Type B pancreatic cell (in vitro differentiated cells): ENCODE data around the gene PAX7. TPM values are rescaled to one million over a fixed set of nuclear protein-coding genes. Genes with fewer than 3 reads are reported as not detected.

Experiments used
- DNase-seq: peaks from one replicate; pipeline ENCODE4 v3.0.0; 2021; ENCODE audit warnings: mixed read lengths; ENCODE audit not compliant: unreplicated experiment; ENCODE audit errors: extremely low spot score
- H3K27ac Mint-ChIP-seq: 2 replicates; pipeline ENCODE4 v1.8.0; 2021; ENCODE audit warnings: mild to moderate bottlenecking, mixed read lengths
- H3K27me3 Mint-ChIP-seq: 2 replicates; pipeline ENCODE4 v1.8.0; 2021; ENCODE audit warnings: mixed read lengths
- H3K36me3 Mint-ChIP-seq: 2 replicates; pipeline ENCODE4 v1.8.0; 2021; ENCODE audit warnings: mixed read lengths
- H3K4me1 Mint-ChIP-seq: one replicate; pipeline ENCODE4 v1.8.0; 2021; ENCODE audit warnings: mixed read lengths; ENCODE audit not compliant: unreplicated experiment
- H3K4me3 Mint-ChIP-seq: 2 replicates; pipeline ENCODE4 v1.8.0; 2021; ENCODE audit warnings: mild to moderate bottlenecking, mixed read lengths
- H3K9me3 Mint-ChIP-seq: 2 replicates; pipeline ENCODE4 v1.8.0; 2021; ENCODE audit warnings: mixed read lengths
- CTCF ChIP-seq: fragments of 200-600 bp; sonication (generic); conservative IDR thresholded peaks from 2 replicates; pipeline ENCODE4 v1.5.0; 2021; ENCODE audit warnings: antibody characterized with exemption, mild to moderate bottlenecking
- total RNA-seq: library from RNA; stranded (reverse); gene quantifications from 2 replicates; pipeline ENCODE4 v1.2.1, GENCODE V29; 2021; ENCODE audit warnings: low replicate concordance

Gene PAX7
- total RNA-seq, 1 donor from 2014 or later = 2.9 TPM

GRCh38 chr1:18734461-18735223 lies 104.0 kb downstream of the PAX7 start:
- TF ChIP-seq CTCF = no peak
- no peak for DNase-seq
- H3K27me3 Mint-ChIP-seq = peaks cover 36% of the 10 kb centered on the region
- no peak overlapping the region for H3K27ac Mint-ChIP-seq
- no peaks in the 10 kb centered on the region for H3K4me1 Mint-ChIP-seq
- no peaks in the 10 kb centered on the region for H3K9me3 Mint-ChIP-seq
- no peaks in the 10 kb centered on the region for H3K36me3 Mint-ChIP-seq
- no peak overlapping the region for H3K4me3 Mint-ChIP-seq

GRCh38 chr1:18735224-18735997 lies 104.8 kb downstream of the PAX7 start:
- Mint-ChIP-seq H3K36me3 (no peaks in the 10 kb centered on the region), H3K27ac (no peak overlapping the region), H3K4me1 (no peaks in the 10 kb centered on the region), H3K9me3 (no peaks in the 10 kb centered on the region), H3K27me3 (peaks cover 38% of the 10 kb centered on the region), H3K4me3 (no peak overlapping the region)
- no peak for DNase-seq
- TF ChIP-seq CTCF = no peak

- no peaks in the 10 kb centered on the region for H3K9me3 Mint-ChIP-seq
- peaks cover 49% of the 10 kb centered on the region for H3K27me3 Mint-ChIP-seq
- DNase-seq = no peak
- no peak for TF ChIP-seq CTCF
- no peaks in the 10 kb centered on the region for H3K4me1 Mint-ChIP-seq
- no peak overlapping the region for H3K27ac Mint-ChIP-seq
- H3K36me3 Mint-ChIP-seq = no peaks in the 10 kb centered on the region
- H3K4me3 Mint-ChIP-seq = no peak overlapping the region
These were observed 106.3 kb downstream of the PAX7 start for GRCh38 chr1:18736958-18737357.

- no peak for DNase-seq
- Mint-ChIP-seq H3K9me3 (no peaks in the 10 kb centered on the region), H3K27ac (no peak overlapping the region), H3K27me3 (peaks cover 43% of the 10 kb centered on the region), H3K4me1 (no peaks in the 10 kb centered on the region), H3K4me3 (no peak overlapping the region), H3K36me3 (no peaks in the 10 kb centered on the region)
- no peak for TF ChIP-seq CTCF
These were observed 107.5 kb downstream of the PAX7 start for GRCh38 chr1:18738126-18738525.

GRCh38 chr1:18738617-18739016 lies 108.0 kb downstream of the PAX7 start:
- Mint-ChIP-seq H3K4me1 (no peaks in the 10 kb centered on the region), H3K4me3 (no peak overlapping the region), H3K27ac (no peak overlapping the region), H3K9me3 (no peaks in the 10 kb centered on the region), H3K27me3 (peaks cover 42% of the 10 kb centered on the region), H3K36me3 (no peaks in the 10 kb centered on the region)
- no peak for DNase-seq
- no peak for TF ChIP-seq CTCF
